ENCODE results near the gene PLCL1.

Gene PLCL1

DNA sequence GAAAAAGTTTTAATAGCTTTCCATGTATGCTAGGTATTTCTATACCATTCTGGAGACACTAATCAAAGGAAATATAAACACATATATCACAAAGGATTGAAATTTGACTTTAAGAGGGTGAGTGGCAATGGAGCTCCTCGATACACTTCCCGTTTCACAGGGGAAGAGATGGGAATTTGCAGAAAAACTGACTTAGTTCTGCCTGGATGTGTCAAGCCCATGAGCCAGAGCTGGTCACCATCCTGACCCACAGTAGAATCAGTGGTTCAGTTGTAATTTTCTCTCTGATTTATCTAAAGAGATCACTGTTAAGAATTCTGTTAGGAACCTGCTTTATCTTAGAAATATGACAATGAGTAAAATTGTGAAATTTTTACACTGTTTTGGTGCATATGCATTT lies 34.2 kb downstream of the PLCL1 start:
- Histone ChIP-seq H3K4me3 (replicated peaks; ENCODE audit: insufficient read depth, low read length) (no peak overlapping the region), H3K27ac (replicated peaks) (no peak overlapping the region), H3K27me3 (ENCODE audit: insufficient read depth, poor library complexity, severe bottlenecking) (no peaks in the 10 kb centered on the region)
- TF ChIP-seq, protein P1, sequence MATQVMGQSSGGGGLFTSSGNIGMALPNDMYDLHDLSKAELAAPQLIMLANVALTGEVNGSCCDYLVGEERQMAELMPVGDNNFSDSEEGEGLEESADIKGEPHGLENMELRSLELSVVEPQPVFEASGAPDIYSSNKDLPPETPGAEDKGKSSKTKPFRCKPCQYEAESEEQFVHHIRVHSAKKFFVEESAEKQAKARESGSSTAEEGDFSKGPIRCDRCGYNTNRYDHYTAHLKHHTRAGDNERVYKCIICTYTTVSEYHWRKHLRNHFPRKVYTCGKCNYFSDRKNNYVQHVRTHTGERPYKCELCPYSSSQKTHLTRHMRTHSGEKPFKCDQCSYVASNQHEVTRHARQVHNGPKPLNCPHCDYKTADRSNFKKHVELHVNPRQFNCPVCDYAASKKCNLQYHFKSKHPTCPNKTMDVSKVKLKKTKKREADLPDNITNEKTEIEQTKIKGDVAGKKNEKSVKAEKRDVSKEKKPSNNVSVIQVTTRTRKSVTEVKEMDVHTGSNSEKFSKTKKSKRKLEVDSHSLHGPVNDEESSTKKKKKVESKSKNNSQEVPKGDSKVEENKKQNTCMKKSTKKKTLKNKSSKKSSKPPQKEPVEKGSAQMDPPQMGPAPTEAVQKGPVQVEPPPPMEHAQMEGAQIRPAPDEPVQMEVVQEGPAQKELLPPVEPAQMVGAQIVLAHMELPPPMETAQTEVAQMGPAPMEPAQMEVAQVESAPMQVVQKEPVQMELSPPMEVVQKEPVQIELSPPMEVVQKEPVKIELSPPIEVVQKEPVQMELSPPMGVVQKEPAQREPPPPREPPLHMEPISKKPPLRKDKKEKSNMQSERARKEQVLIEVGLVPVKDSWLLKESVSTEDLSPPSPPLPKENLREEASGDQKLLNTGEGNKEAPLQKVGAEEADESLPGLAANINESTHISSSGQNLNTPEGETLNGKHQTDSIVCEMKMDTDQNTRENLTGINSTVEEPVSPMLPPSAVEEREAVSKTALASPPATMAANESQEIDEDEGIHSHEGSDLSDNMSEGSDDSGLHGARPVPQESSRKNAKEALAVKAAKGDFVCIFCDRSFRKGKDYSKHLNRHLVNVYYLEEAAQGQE (IDR thresholded peaks at IDR 0.05; ENCODE audit: insufficient replicate concordance, low read depth), result no peak
- TF ChIP-seq SPI1 (IDR thresholded peaks at IDR 0.05; ENCODE audit: borderline replicate concordance, low read depth) (no peak), GABPA (IDR thresholded peaks at IDR 0.05; ENCODE audit: low read depth) (no peak), POLR2AphosphoS5 (IDR thresholded peaks at IDR 0.05; ENCODE audit: low read depth) (no peak)
- TF ChIP-seq, protein P2, sequence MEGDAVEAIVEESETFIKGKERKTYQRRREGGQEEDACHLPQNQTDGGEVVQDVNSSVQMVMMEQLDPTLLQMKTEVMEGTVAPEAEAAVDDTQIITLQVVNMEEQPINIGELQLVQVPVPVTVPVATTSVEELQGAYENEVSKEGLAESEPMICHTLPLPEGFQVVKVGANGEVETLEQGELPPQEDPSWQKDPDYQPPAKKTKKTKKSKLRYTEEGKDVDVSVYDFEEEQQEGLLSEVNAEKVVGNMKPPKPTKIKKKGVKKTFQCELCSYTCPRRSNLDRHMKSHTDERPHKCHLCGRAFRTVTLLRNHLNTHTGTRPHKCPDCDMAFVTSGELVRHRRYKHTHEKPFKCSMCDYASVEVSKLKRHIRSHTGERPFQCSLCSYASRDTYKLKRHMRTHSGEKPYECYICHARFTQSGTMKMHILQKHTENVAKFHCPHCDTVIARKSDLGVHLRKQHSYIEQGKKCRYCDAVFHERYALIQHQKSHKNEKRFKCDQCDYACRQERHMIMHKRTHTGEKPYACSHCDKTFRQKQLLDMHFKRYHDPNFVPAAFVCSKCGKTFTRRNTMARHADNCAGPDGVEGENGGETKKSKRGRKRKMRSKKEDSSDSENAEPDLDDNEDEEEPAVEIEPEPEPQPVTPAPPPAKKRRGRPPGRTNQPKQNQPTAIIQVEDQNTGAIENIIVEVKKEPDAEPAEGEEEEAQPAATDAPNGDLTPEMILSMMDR (IDR thresholded peaks at IDR 0.05; ENCODE audit: insufficient read depth, low read length), result no peak
- no peak for DNase-seq (ENCODE audit: low read depth in 1 of 2, low spot score in 1 of 2)

DNA sequence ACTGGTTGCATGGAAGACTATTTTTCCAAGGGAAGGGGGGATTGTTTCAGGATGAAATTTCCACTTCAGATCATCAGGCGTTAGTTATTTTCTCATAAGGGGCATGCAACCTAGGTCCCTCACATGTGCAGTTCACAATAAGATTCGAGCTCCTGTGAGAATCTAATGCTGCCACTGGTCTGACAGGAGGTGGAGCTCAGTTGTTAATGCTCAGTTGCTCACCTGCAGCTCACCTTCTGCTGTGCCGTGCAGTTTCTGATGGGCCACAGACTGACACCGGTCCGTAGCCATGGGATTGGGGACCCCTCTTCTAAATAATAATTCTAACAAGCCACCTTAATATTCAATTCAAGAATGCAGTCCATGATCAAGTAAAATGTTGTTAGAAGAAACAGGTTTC lies 34.9 kb downstream of the PLCL1 start:
- Histone ChIP-seq H3K27ac (replicated peaks) (no peak overlapping the region), H3K27me3 (ENCODE audit: insufficient read depth, poor library complexity, severe bottlenecking) (no peaks in the 10 kb centered on the region), H3K4me3 (replicated peaks; ENCODE audit: insufficient read depth, low read length) (no peak overlapping the region)
- no peak for DNase-seq (ENCODE audit: low read depth in 1 of 2, low spot score in 1 of 2)
- TF ChIP-seq POLR2AphosphoS5 (IDR thresholded peaks at IDR 0.05; ENCODE audit: low read depth) (no peak), SPI1 (IDR thresholded peaks at IDR 0.05; ENCODE audit: borderline replicate concordance, low read depth) (no peak), GABPA (IDR thresholded peaks at IDR 0.05; ENCODE audit: low read depth) (no peak)
- TF ChIP-seq, protein P2 (IDR thresholded peaks at IDR 0.05; ENCODE audit: insufficient read depth, low read length), result no peak
- TF ChIP-seq, protein P1 (IDR thresholded peaks at IDR 0.05; ENCODE audit: insufficient replicate concordance, low read depth), result no peak

DNA sequence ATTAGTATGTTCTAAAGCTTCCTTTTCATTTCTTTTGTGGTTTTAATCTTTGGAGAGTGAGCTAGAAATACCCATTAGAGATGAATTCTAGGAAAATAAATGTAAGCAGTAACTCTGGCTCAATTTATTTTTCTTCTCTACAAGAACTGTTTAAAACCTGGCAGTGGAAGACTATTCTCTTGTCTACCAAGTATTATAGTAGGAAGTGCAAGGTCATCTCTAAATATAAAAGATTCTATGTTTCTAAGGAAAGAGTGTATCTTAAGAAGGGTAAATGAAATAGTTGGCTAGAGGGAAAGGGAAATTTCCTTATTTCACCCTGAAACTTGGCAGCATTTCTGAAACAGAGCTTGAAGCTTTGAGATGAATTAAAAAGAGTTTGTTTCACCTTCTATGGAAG lies 35.5 kb downstream of the PLCL1 start:
- no peak for DNase-seq (ENCODE audit: low read depth in 1 of 2, low spot score in 1 of 2)
- H3K4me3 ChIP-seq (replicated peaks; ENCODE audit: insufficient read depth, low read length), result no peak overlapping the region
- TF ChIP-seq SPI1 (IDR thresholded peaks at IDR 0.05; ENCODE audit: borderline replicate concordance, low read depth), result no peak
- TF ChIP-seq, protein P1 (IDR thresholded peaks at IDR 0.05; ENCODE audit: insufficient replicate concordance, low read depth), result no peak
- TF ChIP-seq, protein P2 (IDR thresholded peaks at IDR 0.05; ENCODE audit: insufficient read depth, low read length), result no peak
- TF ChIP-seq POLR2AphosphoS5 (IDR thresholded peaks at IDR 0.05; ENCODE audit: low read depth), result no peak
- no peak for TF ChIP-seq GABPA (IDR thresholded peaks at IDR 0.05; ENCODE audit: low read depth)
- H3K27ac ChIP-seq (replicated peaks), result no peak overlapping the region
- no peaks in the 10 kb centered on the region for H3K27me3 ChIP-seq (ENCODE audit: insufficient read depth, poor library complexity, severe bottlenecking)

All from HL-60 (cell line).